ENCODE data around the gene PDCD1LG2.

GRCh38 chr9:5512658-5513452 lies 2.5 kb downstream of the PDCD1LG2 start:
- TF ChIP-seq CTCF (IDR thresholded peaks at IDR 0.05) (no peak), JUND (IDR thresholded peaks at IDR 0.05) (no peak), POLR2AphosphoS5 (IDR thresholded peaks at IDR 0.05; ENCODE audit: low read depth, low read length) (no peak), RFX5 (IDR thresholded peaks at IDR 0.05; ENCODE audit: low read length) (no peak), EP300 (IDR thresholded peaks at IDR 0.05; ENCODE audit: borderline replicate concordance in 1 of 2, low read depth in 1 of 2, low read length in 1 of 2) (no peak), REST (IDR thresholded peaks at IDR 0.05; ENCODE audit: low read depth, low read length) (no peak), RCOR1 (IDR thresholded peaks at IDR 0.05; ENCODE audit: low read length) (no peak), SIN3A (IDR thresholded peaks at IDR 0.05; ENCODE audit: borderline replicate concordance, low read depth, low read length) (no peak), RAD21 (IDR thresholded peaks at IDR 0.05; ENCODE audit: low read length) (no peak), MAX (IDR thresholded peaks at IDR 0.05; ENCODE audit: low read depth) (no peak), YY1 (IDR thresholded peaks at IDR 0.05; ENCODE audit: low read depth) (no peak)

Measured in SK-N-SH (cell line).